Measurements from ENCODE around the gene COLGALT1.

COLGALT1 gene

DNA sequence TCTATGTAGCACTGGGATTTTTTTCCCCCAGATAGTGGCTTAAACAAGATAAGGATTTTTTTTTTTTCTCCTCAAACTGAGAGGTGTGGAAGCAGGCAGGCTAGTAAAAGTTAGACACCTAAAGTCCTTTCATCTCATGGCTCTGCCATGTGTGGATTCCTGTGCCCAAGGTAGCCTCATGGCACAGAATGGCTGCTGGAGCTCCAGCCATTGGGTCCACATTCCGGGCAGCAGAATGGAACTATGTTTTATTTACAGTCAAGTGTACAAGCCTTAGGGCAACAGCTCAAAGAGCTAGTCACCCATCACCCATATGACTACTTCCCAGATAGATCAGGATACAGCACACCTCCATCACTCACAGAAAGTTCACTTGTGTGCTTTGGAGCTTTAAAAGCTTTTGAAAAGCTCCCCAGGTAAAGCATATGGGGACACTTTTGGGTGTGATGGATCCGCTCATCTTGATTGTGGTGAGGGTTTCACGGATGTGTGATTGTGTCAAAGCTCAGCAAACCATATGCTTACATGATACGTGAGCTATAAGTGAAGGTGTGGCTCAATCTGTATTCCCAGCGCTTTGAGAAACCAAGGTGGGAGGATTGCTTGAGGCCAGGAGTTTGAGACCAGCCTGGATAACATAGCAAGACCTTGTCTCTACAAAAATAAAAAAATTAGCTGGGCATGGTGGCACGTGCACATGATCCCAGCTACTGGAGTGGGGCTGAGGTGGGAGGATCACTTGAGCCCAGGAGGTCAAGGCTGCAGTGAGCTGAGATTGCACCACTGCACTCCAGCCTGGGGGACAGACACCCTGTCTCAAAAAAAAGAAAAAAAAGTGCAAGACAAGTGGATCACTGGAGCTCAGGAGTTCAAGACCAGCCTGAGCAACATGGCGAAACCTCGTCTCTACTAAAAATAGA is 25.9 kb upstream of the COLGALT1 start:
- Histone ChIP-seq H2AFZ (ENCODE audit: low read depth, low read length, severe bottlenecking) (no peak overlapping the region), H3K27ac (ENCODE audit: low read depth, low read length) (peak overlapping the region; percentile 93), H3K4me2 (ENCODE audit: low read depth, low read length, poor library complexity, severe bottlenecking) (peak overlapping the region; percentile 72), H3K9me3 (ENCODE audit: insufficient read depth, low read length) (no peaks in the 10 kb centered on the region), H3K36me3 (ENCODE audit: low read length) (peaks cover 3% of the 10 kb centered on the region; the same call in 1 of the 2 replicates), H3K4me3 (ENCODE audit: insufficient read depth, low read length, poor library complexity, severe bottlenecking) (peak overlapping the region; percentile 59), H4K20me1 (ENCODE audit: low read depth, low read length) (no peaks in the 10 kb centered on the region), H3K79me2 (ENCODE audit: insufficient read depth, low read length) (peaks cover 43% of the 10 kb centered on the region), H3K9ac (ENCODE audit: low read length) (peak overlapping the region; percentile 60; the same call in 1 of the 2 replicates), H3K27me3 (ENCODE audit: low read length) (no peaks in the 10 kb centered on the region), H3F3A (ENCODE audit: insufficient read depth) (peaks cover 49% of the 10 kb centered on the region), H3K9me2 (replicated peaks; ENCODE audit: insufficient read depth, low read length) (no peaks in the 10 kb centered on the region)
- no peak for TF ChIP-seq CTCF (IDR thresholded peaks at IDR 0.05; ENCODE audit: insufficient read depth, low read length, poor library complexity, severe bottlenecking)
- no peak for TF ChIP-seq EZH2phosphoT487 (conservative IDR thresholded peaks at IDR 0.05; ENCODE audit: low read length)

- Histone ChIP-seq H3K27ac (ENCODE audit: low read depth, low read length) (peak overlapping the region; percentile 93), H3K4me2 (ENCODE audit: low read depth, low read length, poor library complexity, severe bottlenecking) (peak overlapping the region; percentile 72), H3K79me2 (ENCODE audit: insufficient read depth, low read length) (peaks cover 43% of the 10 kb centered on the region), H3K4me3 (ENCODE audit: insufficient read depth, low read length, poor library complexity, severe bottlenecking) (no peak overlapping the region), H3K36me3 (ENCODE audit: low read length) (peaks cover 3% of the 10 kb centered on the region; the same call in 1 of the 2 replicates), H3K27me3 (ENCODE audit: low read length) (no peaks in the 10 kb centered on the region), H3K9ac (ENCODE audit: low read length) (peak overlapping the region; percentile 60; the same call in 1 of the 2 replicates), H2AFZ (ENCODE audit: low read depth, low read length, severe bottlenecking) (no peak overlapping the region), H3F3A (ENCODE audit: insufficient read depth) (peaks cover 44% of the 10 kb centered on the region), H3K9me2 (replicated peaks; ENCODE audit: insufficient read depth, low read length) (no peaks in the 10 kb centered on the region), H3K9me3 (ENCODE audit: insufficient read depth, low read length) (no peaks in the 10 kb centered on the region), H4K20me1 (ENCODE audit: low read depth, low read length) (no peaks in the 10 kb centered on the region)
- TF ChIP-seq CTCF (IDR thresholded peaks at IDR 0.05; ENCODE audit: insufficient read depth, low read length, poor library complexity, severe bottlenecking) (no peak), EZH2phosphoT487 (conservative IDR thresholded peaks at IDR 0.05; ENCODE audit: low read length) (no peak)
These were observed 24.9 kb upstream of the COLGALT1 start for GRCh38 chr19:17530586-17530985.

- H3K27ac ChIP-seq (ENCODE audit: low read depth, low read length), result no peak overlapping the region
- no peaks in the 10 kb centered on the region for H3K9me2 ChIP-seq (replicated peaks; ENCODE audit: insufficient read depth, low read length)
- H3K79me2 ChIP-seq (ENCODE audit: insufficient read depth, low read length), result peaks cover 37% of the 10 kb centered on the region
- no peak overlapping the region for H3K9ac ChIP-seq (ENCODE audit: low read length)
- no peaks in the 10 kb centered on the region for H3K27me3 ChIP-seq (ENCODE audit: low read length)
- peaks cover 35% of the 10 kb centered on the region for H3F3A ChIP-seq (ENCODE audit: insufficient read depth)
- H3K4me2 ChIP-seq (ENCODE audit: low read depth, low read length, poor library complexity, severe bottlenecking), result no peak overlapping the region
- H3K9me3 ChIP-seq (ENCODE audit: insufficient read depth, low read length), result no peaks in the 10 kb centered on the region
- no peaks in the 10 kb centered on the region for H4K20me1 ChIP-seq (ENCODE audit: low read depth, low read length)
- H3K4me3 ChIP-seq (ENCODE audit: insufficient read depth, low read length, poor library complexity, severe bottlenecking), result no peak overlapping the region
- H2AFZ ChIP-seq (ENCODE audit: low read depth, low read length, severe bottlenecking), result no peak overlapping the region
- TF ChIP-seq CTCF (IDR thresholded peaks at IDR 0.05; ENCODE audit: insufficient read depth, low read length, poor library complexity, severe bottlenecking), result no peak
- TF ChIP-seq EZH2phosphoT487 (conservative IDR thresholded peaks at IDR 0.05; ENCODE audit: low read length), result no peak
- peaks cover 6% of the 10 kb centered on the region; the same call in 1 of the 2 replicates for H3K36me3 ChIP-seq (ENCODE audit: low read length)
These were observed 23.3 kb upstream of the COLGALT1 start for GRCh38 chr19:17532116-17532515.

Data from SU-DHL-6 (cell line).